GM10847 (cell line): ENCODE results near the gene CAPN7.

Experiments
- POLR2A ChIP-seq: IDR thresholded peaks from 2 replicates; pipeline ENCODE4 v1.6.1; 2011; ENCODE audit not compliant: insufficient read length; ENCODE audit errors: extremely low read depth

Gene CAPN7

DNA sequence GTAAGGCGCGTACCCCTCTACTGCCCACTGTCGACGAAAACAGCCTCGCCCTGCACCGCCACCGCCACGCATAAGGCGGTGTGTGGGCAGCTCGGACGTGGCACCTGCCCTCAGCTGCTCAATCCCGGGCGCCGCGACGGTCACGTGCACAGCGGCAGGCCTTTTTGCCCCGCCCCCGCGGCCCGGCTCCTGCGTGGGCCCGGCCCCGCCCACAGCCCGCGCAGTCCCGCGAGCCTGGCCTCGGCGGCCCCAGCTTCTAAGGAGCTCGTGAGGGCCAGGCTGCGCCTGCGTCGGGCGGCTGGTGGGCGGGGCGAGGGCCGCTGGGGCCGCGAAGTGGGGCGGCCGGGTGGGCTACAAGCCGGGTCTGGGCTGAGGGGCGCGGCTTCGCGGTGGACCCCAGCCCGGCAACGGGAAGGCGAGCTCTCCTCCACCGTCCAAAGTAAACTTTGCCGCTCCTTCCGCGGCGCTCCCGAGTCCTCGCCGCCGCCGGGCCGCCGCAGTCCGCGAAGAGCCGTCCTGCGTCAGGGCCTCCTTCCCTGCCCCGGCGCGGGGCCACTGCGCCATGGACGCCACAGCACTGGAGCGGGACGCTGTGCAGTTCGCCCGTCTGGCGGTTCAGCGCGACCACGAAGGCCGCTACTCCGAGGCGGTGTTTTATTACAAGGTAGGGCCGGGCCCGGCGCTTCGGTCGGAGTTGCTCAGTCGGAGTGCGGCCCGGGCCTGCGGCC is at the start of gene CAPN7:
TSS of gene CAPN7 (plus strand) at position 313 of the 728 bp plus-strand sequence. CDS start at position 563, 250 bp downstream.
- peak; percentile 90 for TF ChIP-seq POLR2A

DNA sequence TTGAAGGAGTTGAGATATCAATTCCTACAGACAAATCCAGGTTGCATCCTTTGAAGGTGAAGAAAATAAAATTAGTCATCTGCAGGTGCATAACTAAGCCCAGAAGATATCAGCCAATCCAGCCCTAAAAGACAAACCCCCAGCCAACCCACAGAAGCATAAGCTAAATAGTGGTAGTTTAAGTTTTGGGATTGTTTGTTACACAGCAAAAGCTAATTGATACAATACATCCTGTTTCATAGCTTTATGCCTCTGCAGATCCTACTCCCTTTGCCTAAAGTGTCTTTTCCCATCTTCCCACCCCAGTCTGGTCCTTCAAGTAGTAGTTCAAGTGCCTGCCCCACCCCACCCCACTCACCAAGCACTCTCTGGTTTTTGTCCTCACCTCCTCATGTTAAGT is 48.6 kb upstream of the CAPN7 start:
- no peak for TF ChIP-seq POLR2A

DNA sequence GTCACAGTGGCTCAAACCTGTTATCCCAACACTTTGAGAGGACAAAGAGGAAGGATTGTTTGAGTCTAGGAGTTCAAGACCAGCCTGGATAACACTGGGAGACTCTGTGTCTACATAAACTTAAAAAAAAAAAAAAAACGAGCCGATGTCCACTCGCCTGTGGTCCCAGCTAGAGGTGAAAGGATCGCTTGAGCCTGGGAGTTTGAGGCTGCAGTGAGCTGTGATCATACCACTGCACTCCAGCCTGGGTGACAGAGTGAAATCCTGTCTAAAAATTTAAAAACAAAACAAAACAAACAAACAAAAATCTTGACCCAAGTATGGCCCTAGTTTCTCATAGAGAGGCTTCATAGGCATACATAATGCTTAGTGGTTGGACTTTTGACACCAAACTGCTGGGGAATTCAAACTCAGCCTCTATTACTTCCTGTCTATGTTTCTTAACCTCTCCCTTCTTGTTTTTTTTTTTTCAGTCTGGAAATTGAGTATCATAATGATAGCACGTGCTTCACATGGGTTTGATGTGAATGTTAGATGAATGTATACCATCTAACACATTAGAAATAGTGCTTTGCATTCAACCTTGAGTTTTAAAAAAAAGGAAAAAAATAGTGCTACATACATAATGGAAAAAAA is 46.4 kb upstream of the CAPN7 start:
- TF ChIP-seq POLR2A, result no peak

DNA sequence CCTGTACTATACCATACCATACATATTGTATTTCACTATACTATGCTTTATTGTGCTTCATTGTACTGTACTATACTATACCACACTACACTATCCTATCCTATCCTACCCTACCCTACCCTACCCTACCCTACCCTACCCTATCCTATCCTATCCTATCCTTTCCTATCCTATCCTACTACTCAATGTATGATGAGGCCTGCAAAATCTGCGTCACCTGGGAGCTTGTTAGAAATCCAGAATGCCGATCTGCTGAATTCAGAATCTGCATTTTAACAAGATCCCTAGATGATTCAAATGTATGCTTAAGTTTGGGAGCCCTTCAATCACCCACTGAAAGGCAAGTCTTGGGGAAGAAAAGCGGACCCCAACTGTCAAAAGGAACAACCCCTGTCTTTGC is 45.4 kb upstream of the CAPN7 start:
- TF ChIP-seq POLR2A, result no peak

DNA sequence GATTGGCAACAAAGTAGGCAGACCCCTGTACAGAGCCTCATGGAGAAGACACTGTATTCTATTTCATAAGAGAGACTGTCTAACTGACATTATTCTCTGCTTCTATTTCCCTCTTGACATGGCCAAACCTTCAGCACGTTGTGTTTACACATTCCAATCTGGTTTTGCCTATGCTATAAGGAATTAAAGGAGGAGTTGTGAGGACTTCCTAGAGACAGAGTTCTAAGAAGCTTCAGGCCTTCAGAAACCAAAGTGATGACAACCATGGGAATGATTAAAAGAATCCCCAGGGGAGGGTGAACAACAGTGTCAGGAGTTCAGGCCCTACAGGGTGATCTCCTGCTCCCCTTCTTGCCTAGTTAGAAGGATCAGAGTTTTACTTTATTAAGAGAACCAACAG is 44.9 kb upstream of the CAPN7 start:
- TF ChIP-seq POLR2A, result no peak

DNA sequence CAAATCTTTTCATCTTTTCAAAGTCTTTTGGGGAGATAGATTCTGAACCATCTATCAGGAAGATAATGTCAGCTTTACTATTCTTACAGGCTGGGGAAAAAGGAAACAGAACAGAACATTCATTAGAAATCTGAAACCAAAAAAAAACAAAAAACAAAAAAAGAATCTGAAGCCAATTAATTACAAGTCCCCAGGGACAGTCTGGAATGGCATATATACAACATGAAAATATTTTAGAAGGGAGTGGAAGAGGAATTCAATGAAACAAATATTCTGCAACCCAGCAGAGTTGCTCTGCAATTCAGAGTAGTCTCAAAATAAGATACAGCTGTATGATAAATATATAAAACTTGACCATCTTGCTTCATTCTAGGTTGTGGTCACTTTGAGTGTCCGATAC is 41.7 kb upstream of the CAPN7 start:
- TF ChIP-seq POLR2A, result no peak

DNA sequence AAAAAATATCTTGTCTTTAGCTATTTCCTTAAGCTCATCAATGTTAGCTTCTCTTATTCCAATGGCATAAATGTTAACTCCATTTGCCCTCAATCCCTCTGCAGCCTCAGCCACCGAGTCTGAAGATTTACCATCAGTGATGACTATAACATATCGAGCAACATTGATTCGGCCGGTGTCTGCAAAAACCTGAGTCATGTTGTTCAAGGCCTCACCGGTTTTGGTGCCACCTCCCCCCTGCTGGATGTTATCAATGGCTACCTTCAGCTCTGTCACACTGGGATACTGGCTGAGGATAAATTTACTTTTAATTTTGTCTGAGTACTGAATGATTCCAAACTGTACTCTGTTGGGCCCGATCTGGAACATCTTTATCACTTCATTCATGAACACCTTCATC is 41.0 kb upstream of the CAPN7 start:
- no peak for TF ChIP-seq POLR2A

DNA sequence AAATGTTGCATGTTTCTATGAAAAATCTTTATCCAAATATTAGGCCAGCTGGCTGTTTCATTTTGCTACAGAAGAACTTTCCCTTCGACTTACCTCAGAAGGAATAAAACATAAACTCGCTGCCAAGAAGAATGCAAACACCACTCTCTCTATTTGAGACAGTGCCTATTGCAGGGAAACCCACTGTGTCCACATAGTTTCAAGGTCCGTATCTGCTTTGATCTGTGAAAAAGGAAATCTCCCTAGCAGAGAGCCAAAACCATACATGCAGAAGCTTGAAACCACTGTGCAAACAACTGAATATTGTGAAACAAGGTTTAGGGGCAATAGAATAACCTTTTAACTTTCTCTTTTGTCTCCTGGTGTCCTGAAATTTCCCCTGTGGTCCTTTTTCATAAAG is 35.0 kb upstream of the CAPN7 start:
- TF ChIP-seq POLR2A, result no peak

DNA sequence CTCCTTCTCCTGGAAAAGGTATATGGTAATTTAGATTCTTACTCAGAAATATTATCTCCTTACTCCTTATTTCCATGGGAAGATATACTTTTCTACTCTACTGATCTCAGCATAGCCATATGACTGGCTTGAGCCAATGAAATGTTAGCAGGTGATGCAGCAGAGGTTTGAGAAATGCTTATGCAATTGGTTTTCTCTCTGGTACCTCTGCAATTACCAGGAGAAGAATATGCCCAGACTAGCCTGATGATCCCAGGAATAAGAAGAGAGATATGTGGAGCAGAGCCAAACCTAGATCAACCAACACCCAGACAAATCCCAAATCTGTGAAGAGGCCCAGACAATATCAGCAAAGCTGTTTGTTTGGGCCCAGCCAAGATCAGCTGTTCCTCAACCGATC is 33.2 kb upstream of the CAPN7 start:
- no peak for TF ChIP-seq POLR2A

DNA sequence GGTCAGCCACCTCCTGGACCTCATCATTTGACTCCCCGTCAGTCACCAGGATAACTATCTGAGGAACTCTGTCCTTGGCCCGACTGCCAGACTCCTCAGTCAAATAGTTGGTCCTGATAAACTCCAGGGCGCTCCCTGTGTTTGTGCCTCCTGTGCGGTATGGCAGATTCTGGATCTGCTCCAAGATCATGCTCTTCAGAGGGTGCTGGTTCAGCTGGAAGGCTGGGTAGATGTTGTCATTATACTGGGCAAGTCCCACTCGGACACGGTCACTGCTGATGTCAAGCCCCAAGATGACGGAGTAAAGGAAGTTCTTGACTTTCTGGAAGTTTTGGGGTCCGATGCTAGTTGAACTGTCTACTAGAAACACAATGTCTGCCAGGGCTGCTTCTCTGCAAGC is 31.1 kb upstream of the CAPN7 start:
- no peak for TF ChIP-seq POLR2A

DNA sequence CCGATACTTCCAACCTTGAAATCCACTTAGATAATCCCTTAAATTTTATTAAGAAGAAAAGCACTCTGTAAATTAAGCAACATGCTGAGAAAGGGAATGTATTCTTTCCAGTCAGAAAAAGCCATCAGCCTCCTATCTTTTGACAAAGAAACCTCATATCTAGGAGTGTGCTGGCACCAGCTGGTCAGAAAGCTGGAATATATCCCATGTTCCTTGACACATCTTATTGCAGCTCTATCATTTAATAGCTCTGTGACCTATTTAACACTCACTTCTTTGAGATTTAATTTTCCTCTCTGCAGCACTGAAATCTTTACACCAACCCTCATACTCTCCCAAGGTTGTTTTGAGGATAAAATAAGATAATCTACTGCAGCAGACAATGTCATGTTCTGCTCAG is 30.4 kb upstream of the CAPN7 start:
- TF ChIP-seq POLR2A, result no peak

DNA sequence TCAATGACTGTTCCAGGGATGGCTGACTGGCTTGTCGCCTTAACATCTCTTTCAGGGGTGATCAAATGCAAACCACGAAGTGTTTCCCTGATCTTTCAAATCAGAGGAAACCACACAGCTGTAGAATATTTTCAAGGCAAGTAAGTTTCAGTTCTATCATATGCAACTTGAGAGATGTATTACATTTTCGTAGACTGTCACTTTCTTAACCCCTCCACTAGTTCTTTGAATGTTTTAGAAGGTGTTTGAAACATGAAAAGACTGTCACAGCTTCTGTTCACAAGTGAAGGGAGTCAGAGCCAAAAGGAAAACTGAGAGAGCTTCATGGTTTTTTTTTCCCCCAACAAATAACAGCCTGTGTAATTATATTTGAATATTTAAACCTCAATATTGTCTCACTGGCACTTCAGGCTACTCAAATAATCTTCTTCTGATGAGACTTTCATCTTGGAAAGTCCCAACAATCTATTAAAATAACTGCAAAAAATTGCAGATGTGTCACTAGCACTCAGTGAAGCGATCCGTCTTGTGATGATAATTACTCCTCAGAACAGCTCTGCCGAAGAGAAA is 25.9 kb upstream of the CAPN7 start:
- TF ChIP-seq POLR2A, result no peak

DNA sequence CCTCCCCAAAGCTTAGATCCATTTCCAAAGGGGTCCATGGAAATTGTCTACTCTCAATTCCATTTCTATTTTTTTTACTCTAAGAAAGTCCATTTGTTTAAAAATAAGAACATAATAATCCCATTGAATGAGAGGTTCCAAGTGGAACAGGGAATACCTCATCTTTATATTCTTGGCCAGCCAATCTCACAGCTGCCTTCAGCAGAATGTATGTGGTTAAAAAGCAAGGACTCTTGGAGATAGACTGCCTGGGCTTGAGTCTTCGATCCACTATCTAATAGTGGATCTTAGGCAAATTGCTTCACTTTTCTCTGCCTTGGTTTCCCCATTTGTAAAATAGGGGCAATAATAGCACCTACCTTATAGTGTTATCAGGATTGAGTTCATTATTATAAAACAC is 24.5 kb upstream of the CAPN7 start:
- no peak for TF ChIP-seq POLR2A

DNA sequence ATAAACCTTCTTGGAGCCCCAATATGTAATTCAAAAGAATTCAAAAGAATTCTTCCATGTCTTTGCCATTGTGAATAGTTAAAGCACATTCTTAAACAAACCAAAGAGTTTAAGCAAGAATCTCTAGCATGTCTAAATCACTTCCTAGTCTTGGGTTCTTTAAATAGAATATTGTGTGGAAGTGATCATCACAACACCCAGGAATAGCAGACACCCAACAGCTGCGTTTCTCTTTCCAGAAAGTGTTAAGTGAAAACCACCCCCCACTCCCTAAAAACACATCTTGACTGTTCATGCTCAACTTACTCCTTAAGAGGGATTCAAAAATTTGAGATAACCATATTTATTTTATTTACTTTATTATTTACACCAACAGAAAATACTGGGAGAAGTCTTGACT is 24.1 kb upstream of the CAPN7 start:
- no peak for TF ChIP-seq POLR2A

DNA sequence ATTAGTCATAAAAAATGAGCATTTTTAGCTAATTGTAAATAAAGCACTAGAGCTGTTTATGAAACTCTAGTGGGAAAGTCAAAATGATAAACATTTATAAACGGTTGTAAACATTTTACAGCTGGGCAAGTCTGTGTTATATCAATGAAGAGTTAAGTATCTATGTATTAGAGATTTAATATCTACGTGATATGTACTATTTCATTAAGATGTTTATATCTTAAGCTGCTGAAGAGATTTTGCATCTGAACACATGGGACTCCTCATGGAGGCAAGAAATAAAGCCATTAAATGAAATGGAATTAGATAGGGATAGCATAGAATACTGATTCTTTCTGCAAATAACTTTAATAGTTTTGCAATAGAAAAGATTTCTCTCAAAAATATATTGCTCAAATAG is 23.0 kb upstream of the CAPN7 start:
- no peak for TF ChIP-seq POLR2A

DNA sequence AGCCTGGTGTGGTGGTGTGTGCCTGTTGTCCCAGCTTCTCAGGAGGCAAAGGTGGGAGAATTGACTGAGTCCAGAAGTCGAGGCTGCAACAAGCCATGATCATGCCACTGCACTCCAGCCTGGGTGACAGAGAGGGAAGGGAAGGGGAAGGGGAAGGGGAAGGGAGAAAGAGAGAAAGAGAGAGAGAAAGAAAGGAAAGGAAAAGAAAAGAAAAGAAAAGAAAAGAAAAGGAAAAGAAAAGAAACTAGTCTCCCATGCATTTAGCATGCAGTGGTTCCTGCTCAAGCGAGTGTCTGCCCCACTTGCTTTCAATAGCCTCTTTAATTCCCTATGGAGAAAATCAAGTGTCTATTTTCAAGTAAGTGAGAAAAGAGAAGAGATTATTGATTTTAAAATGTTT is 20.6 kb upstream of the CAPN7 start:
- no peak for TF ChIP-seq POLR2A

DNA sequence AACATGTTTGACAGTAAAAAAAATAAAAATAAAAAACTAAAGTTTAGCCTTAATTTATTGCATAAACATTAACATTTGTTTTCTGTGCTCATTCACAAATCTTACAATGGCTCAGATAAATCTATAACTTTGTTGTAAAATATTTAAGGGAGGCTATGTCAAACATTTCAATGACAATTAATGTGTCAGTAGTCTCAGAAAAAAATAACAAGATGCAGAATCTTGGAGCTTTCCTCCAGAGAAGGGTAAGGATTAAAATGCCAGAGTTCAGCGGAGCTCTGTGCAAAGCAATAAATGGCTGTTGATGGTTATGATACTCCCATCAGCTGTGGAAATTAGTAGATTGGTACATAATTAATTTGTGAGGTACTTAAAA is 20.0 kb upstream of the CAPN7 start:
- no peak for TF ChIP-seq POLR2A

DNA sequence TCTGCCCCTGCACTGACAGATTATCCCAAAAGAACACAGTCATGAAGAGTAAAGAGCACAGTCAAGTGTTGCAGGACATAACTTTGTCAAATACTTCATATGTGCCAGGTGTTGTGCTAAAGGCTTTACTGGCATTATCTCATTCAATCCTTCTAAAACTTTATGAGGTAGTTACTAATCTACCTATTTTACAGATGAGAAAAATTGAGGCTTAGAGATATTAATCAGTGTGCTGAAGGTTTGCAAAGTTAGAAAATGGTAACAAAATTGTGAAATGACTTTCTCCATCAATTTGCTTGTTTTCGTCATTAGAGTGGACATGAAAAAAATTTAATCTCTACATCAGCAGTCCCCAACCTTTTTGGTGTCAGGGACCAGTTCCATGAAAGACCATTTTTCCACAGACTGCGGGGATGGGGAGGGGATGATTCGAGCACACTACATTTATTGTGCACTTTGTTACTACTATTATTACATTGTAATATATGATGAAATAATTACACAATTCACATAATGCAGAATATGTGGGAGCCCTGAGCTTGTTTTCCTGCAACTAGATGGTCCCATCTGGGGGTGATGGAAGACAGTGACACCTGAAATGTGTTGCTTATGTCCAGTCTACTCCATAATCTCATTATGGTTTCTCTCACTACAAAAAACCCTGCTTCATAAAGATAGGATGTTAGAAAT is 8.6 kb upstream of the CAPN7 start:
- no peak for TF ChIP-seq POLR2A
